Diencephalon (tissue), 1 donor: ENCODE data around the gene DNAJB5. TPM values are rescaled to one million over a fixed set of nuclear protein-coding genes. Genes with fewer than 3 reads are reported as not detected.

Source experiments
- total RNA-seq: library from RNA; depleted of rRNA; stranded (reverse); fragments of >200 nt; gene quantifications from one replicate; pipeline ENCODE4 v1.2.3, GENCODE V29; 2014

Gene DNAJB5
- total RNA-seq, result 35.1 TPM

DNA sequence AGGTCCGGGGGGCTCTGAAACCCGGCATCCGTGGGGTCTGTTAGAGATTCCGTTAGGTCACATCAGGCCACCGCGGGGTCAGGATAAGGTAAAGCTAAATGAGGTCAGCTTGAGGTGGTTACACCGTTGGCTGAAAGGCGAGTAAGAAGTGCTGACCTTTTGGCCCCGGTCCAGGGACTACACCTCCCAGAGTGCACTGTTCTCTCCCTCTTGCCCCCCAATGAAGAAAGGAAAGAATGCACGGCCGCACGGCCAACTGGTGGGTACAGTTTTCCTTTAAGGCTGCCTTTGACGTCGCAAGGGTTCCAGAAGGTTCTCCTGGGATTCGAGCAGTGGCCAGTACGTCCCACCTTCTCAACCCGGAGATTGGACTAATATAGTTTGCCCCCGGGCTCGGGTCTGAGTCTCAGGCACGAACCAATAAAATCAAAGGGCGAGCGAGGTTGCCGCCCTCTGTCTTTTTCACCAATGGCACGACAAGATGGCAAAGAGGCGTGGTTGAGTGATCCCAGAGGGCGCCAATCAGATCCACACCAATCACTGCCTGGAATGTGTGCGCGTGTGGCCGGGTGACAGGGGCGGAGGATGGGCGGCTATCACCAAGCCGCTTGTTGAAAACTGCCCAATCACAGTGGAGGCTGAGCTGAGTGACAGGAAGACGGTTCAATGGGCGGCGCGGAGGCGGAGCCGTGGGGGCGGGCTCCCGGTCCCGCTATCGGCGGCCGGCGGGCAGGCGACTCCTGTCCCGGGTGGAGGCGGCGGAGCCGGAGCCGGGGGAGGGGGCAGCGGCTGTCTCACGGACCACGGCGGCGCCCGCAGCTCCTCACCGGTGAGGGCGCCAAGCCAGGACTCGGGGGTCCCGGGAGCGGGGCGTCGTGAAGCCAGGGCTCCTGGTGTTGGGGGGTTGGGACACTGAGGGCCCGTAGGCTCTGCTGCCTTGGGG, at the start of gene DNAJB5:
TSS of gene DNAJB5 (plus strand) at position 743 of the 943 bp plus-strand sequence. CDS start 886 bp downstream, outside the sequence.

DNA sequence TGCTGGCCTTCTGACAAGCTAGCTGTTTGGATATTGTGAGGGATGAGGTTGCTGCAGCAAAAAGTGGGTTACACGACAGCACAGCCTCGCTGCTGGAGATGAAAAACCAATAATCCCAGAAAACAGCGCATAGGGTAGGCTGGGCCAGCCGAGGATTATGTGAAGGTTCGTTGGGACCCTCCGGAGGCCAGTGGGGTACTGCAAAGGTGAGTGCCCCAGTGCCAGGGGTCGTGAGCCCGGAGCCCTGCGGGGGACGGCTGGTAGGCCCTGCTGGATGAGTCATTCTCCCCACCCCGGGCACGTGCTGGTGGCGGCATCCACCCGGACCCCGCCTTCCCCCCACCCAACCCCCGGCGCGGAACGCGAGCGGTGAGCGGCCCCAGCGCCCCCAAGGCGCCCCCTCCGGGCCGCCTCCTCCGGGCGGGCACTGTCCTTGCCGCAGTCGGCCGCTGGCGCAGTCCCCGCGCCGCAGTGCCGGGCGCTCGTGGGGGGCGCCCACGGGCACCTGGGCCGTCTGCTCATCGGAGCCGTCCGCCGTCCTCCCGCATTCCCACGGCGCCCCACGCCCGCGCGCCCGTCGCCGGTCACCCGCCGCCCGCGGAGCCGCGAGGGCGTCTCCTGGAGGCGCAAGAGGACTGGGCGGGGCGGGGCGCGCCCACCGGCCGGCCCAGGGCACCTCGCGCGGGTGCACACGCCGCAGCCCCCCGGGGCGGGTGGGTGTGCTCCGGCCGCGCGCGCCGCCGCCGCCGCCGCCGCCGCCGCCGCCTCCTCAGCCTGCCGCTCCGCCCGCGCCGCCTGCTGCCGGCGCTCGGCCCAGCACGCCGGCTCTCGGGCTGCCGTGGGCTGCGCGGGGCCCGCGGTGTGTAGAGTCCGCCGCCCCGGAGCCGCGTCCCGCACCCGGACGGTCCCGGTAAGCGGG, 31.8 kb upstream of the DNAJB5 start, which contains the start of gene PHF24:
TSS of gene PHF24 (plus strand) at position 794 of the 919 bp plus-strand sequence. CDS start 13,014 bp downstream, outside the sequence.

Other genes starting within 250 kb of the DNAJB5 start
- 45.2 TPM for gene PHF24, start 31.5 kb upstream of the DNAJB5 start, total RNA-seq
- 193 TPM for gene VCP, start 82.9 kb downstream of the DNAJB5 start, total RNA-seq
- gene FANCG, start 90.2 kb downstream of the DNAJB5 start, total RNA-seq, result 26.5 TPM
- 9.9 TPM for gene PIGO, start 106.8 kb downstream of the DNAJB5 start, total RNA-seq
- gene STOML2, start 113.4 kb downstream of the DNAJB5 start, total RNA-seq, result 69.2 TPM
- 19.4 TPM for gene ATOSB, start 126.1 kb downstream of the DNAJB5 start, total RNA-seq
- 26.5 TPM for gene UNC13B, start 172.3 kb downstream of the DNAJB5 start, total RNA-seq